ENCODE measurements around the gene KRTAP10-9. TPM values are rescaled to one million over a fixed set of nuclear protein-coding genes. Genes with fewer than 3 reads are reported as not detected.
"Not testable (repeated sequence)": the region's sequence is repeated elsewhere in the genome, so short reads cannot be mapped to it uniquely, and the experiment has no call there.

Gene KRTAP10-9
- polyA plus RNA-seq, 4 donors = not detected

GRCh38 chr21:44656868-44657267 lies 30.0 kb downstream of the KRTAP10-9 start:
- no peak for DNase-seq (ENCODE audit: low read depth in 4 of 4, low spot score in 3 of 4)

GRCh38 chr21:44657635-44658540 lies 31.0 kb downstream of the KRTAP10-9 start, which contains the start of gene KRTAP12-3:
Gene KRTAP12-3, plus strand, starts transcription at chr21:44657932. Its CDS starts 48 bp downstream, at chr21:44657980.
- DNase-seq (ENCODE audit: low read depth in 4 of 4, low spot score in 3 of 4) = no peak

- no peak for DNase-seq (ENCODE audit: low read depth in 4 of 4, low spot score in 3 of 4)
Observed at GRCh38 chr21:44658541-44658910, 31.6 kb downstream of the KRTAP10-9 start.

- no peak for DNase-seq (ENCODE audit: low read depth in 4 of 4, low spot score in 3 of 4)
Observed at GRCh38 chr21:44658913-44659595, 32.2 kb downstream of the KRTAP10-9 start.

GRCh38 chr21:44661567-44661966 lies 34.7 kb downstream of the KRTAP10-9 start:
- DNase-seq (ENCODE audit: low read depth in 4 of 4, low spot score in 3 of 4) = not testable (repeated sequence)

GRCh38 chr21:44664691-44665090 lies 37.8 kb downstream of the KRTAP10-9 start:
- DNase-seq (ENCODE audit: low read depth in 4 of 4, low spot score in 3 of 4) = no peak

GRCh38 chr21:44666401-44667320 lies 39.8 kb downstream of the KRTAP10-9 start, which contains the start of gene KRTAP12-2:
Gene KRTAP12-2, minus strand, starts transcription at chr21:44666927. Its CDS starts 41 bp downstream, at chr21:44666886.
- no peak for DNase-seq (ENCODE audit: low read depth in 4 of 4, low spot score in 3 of 4)

GRCh38 chr21:44667612-44668011 lies 40.7 kb downstream of the KRTAP10-9 start:
- no peak for DNase-seq (ENCODE audit: low read depth in 4 of 4, low spot score in 3 of 4)

- DNase-seq (ENCODE audit: low read depth in 4 of 4, low spot score in 3 of 4) = no peak
Observed at GRCh38 chr21:44670642-44671432, 43.9 kb downstream of the KRTAP10-9 start.

- no peak for DNase-seq (ENCODE audit: low read depth in 4 of 4, low spot score in 3 of 4)
Observed at GRCh38 chr21:44671911-44672310, 45.0 kb downstream of the KRTAP10-9 start.

- DNase-seq (ENCODE audit: low read depth in 4 of 4, low spot score in 3 of 4) = no peak
Observed at GRCh38 chr21:44677881-44678280, 51.0 kb downstream of the KRTAP10-9 start.

Other genes starting within 250 kb of the KRTAP10-9 start
- 1 to 10 TPM; 4.3 to 6.6 (median 4.6) TPM for gene LRRC3, start 171.6 kb upstream of the KRTAP10-9 start, polyA plus RNA-seq (ENCODE audit: insufficient read length in 4 of 4)
- not detected for gene KRTAP10-1, start 86.9 kb upstream of the KRTAP10-9 start, polyA plus RNA-seq (ENCODE audit: insufficient read length in 4 of 4)
- gene KRTAP10-2, start 75.6 kb upstream of the KRTAP10-9 start, polyA plus RNA-seq (ENCODE audit: insufficient read length in 4 of 4) = not detected
- not detected for gene KRTAP10-3, start 68.3 kb upstream of the KRTAP10-9 start, polyA plus RNA-seq (ENCODE audit: insufficient read length in 4 of 4)
- not detected for gene KRTAP10-4, start 53.4 kb upstream of the KRTAP10-9 start, polyA plus RNA-seq (ENCODE audit: insufficient read length in 4 of 4)
- gene KRTAP10-5, start 46.5 kb upstream of the KRTAP10-9 start, polyA plus RNA-seq (ENCODE audit: insufficient read length in 4 of 4) = not detected
- not detected for gene KRTAP10-6, start 34.6 kb upstream of the KRTAP10-9 start, polyA plus RNA-seq (ENCODE audit: insufficient read length in 4 of 4)
- not detected for gene KRTAP10-7, start 26.5 kb upstream of the KRTAP10-9 start, polyA plus RNA-seq (ENCODE audit: insufficient read length in 4 of 4)
- not detected for gene KRTAP10-8, start 15.0 kb upstream of the KRTAP10-9 start, polyA plus RNA-seq (ENCODE audit: insufficient read length in 4 of 4)
- not detected for gene KRTAP10-10, start 10.3 kb downstream of the KRTAP10-9 start, polyA plus RNA-seq (ENCODE audit: insufficient read length in 4 of 4)
- not detected for gene KRTAP10-11, start 19.3 kb downstream of the KRTAP10-9 start, polyA plus RNA-seq (ENCODE audit: insufficient read length in 4 of 4)
- not detected for gene KRTAP12-4, start 27.6 kb downstream of the KRTAP10-9 start, polyA plus RNA-seq (ENCODE audit: insufficient read length in 4 of 4)
- gene KRTAP12-3, start 30.8 kb downstream of the KRTAP10-9 start, polyA plus RNA-seq (ENCODE audit: insufficient read length in 4 of 4) = not detected
- gene KRTAP12-2, start 39.8 kb downstream of the KRTAP10-9 start, polyA plus RNA-seq (ENCODE audit: insufficient read length in 4 of 4) = not detected
- gene KRTAP12-1, start 55.1 kb downstream of the KRTAP10-9 start, polyA plus RNA-seq (ENCODE audit: insufficient read length in 4 of 4) = not detected
- gene KRTAP10-12, start 70.1 kb downstream of the KRTAP10-9 start, polyA plus RNA-seq (ENCODE audit: insufficient read length in 4 of 4) = not detected
- gene TSPEAR, start 84.5 kb downstream of the KRTAP10-9 start, polyA plus RNA-seq (ENCODE audit: insufficient read length in 4 of 4) = 1 to 10 TPM in 2 of 4 donors, under 1 TPM in 2; 0.08 to 1.1 (median 0.74) TPM
- gene UBE2G2, start 174.7 kb downstream of the KRTAP10-9 start, polyA plus RNA-seq (ENCODE audit: insufficient read length in 4 of 4) = 100 to 1,000 TPM in 1 of 4 donors, 10 to 100 TPM in 3; 58.6 to 134 (median 81.8) TPM
- 100 to 1,000 TPM; 105 to 126 (median 111) TPM for gene SUMO3, start 191.0 kb downstream of the KRTAP10-9 start, polyA plus RNA-seq (ENCODE audit: insufficient read length in 4 of 4)
- 100 to 1,000 TPM; 187 to 301 (median 285) TPM for gene PTTG1IP, start 246.6 kb downstream of the KRTAP10-9 start, polyA plus RNA-seq (ENCODE audit: insufficient read length in 4 of 4)

Measured in left renal pelvis (tissue), 4 donors.